Sigmoid colon (tissue), 7 donors: ENCODE data around the gene SSTR5. TPM values are rescaled to one million over a fixed set of nuclear protein-coding genes. Genes with fewer than 3 reads are reported as not detected.

ENCODE experiments used
- DNase-seq: peaks from one replicate; pipeline ENCODE4 v3.0.0-alpha.2; 2019
- H3K27ac ChIP-seq, 4 donors: fragments of 200-600 bp; sonication (generic); one replicate each; pipeline ENCODE4 v1.5.1; 2016 to 2019; ENCODE audit warnings: mild to moderate bottlenecking in 1 of 4
- H3K27me3 ChIP-seq, 3 donors: fragments of 200-600 bp; sonication (generic); one replicate each; pipeline ENCODE4 v1.5.1; 2019; ENCODE audit warnings: mild to moderate bottlenecking in 1 of 3
- H3K36me3 ChIP-seq, 4 donors: fragments of 200-600 bp; sonication (generic); one replicate each; pipeline ENCODE4 v1.5.1; 2016 to 2019
- H3K4me1 ChIP-seq, 4 donors: fragments of 200-600 bp; sonication (generic); one replicate each; pipeline ENCODE4 v1.5.1; 2017 to 2019
- H3K4me3 ChIP-seq, 4 donors: fragments of 200-600 bp; sonication (generic); one replicate each; pipeline ENCODE4 v1.5.1; 2017 to 2019; ENCODE audit warnings: mild to moderate bottlenecking in 2 of 4, moderate library complexity in 1 of 4
- H3K9me3 ChIP-seq, 4 donors: fragments of 200-600 bp in 3 of 4; sonication (generic) in 3 of 4; one replicate each; pipeline versions ENCODE4 v1.5.1 to v1.6.1; 2013 to 2019
- CTCF ChIP-seq, 4 experiments: fragments of 450-650 bp in 3 of 4; fragments of 200-600 bp in 1 of 4; IDR thresholded peaks; one replicate each; pipeline ENCODE4 v1.5.1; 2016 to 2019; ENCODE audit warnings: antibody characterized with exemption in 4 of 4, mild to moderate bottlenecking in 3 of 4, moderate library complexity in 2 of 4
- EP300 ChIP-seq, 4 donors: sonication (generic); formaldehyde crosslinking; IDR thresholded peaks; one replicate each; pipeline ENCODE4 v1.6.1; 2017; ENCODE audit warnings: antibody characterized with exemption in 4 of 4
- POLR2A ChIP-seq, 2 donors: fragments of 450-650 bp; IDR thresholded peaks; one replicate each; pipeline ENCODE4 v1.6.1; 2016; ENCODE audit warnings: antibody characterized with exemption in 2 of 2, mild to moderate bottlenecking in 2 of 2, moderate library complexity in 2 of 2
- POLR2AphosphoS5 ChIP-seq, 4 donors: sonication (generic); formaldehyde crosslinking; IDR thresholded peaks; one replicate each; pipeline ENCODE4 v1.6.1; 2017; ENCODE audit warnings: antibody characterized with exemption in 4 of 4
- WGBS, 2 donors: extraction: QIAGEN DNeasy Blood & Tissue Kit; methylation state at CpG; one replicate each; pipeline ENCODE4 v1.1.7; 2013; 5-methylcytosine and 5-hydroxymethylcytosine counted together
- intact Hi-C: fragments of 100-400 bp; cut with DNase I; formaldehyde crosslinking; loops from one replicate; pipeline ENCODE4 v1.15.1; 2023
- polyA plus RNA-seq, 3 donors: library from polyadenylated mRNA; stranded (reverse); fragments of 200-250 nt; gene quantifications; one replicate each; pipeline ENCODE4 v1.2.3, GENCODE V29; 2013
- total RNA-seq, 4 donors: library from RNA; depleted of rRNA; stranded (reverse); fragments of >200 nt; gene quantifications; one replicate each; pipeline ENCODE4 v1.1.0, GENCODE V29; 2016
- donor health status: healthy with polysubstance abuse.
- donor health status: Bipolar disorder and iron deficiency.
- donor health status: healthy.

Gene SSTR5
- total and polyA plus RNA-seq, 7 donors: 0.04 TPM; not detected in 6

GRCh38 chr16:1063728-1064127 is 8.8 kb upstream of the SSTR5 start:
- WGBS, 2 donors: 72 to 77% methylated on average over 21 of the region's 21 CpGs
- Histone ChIP-seq H3K36me3 (no peaks in the 10 kb centered on the region), H3K27ac (no peak overlapping the region), H3K4me1 (no peaks in the 10 kb centered on the region), H3K4me3 (no peak overlapping the region), H3K27me3 (peaks cover 0 to 62% (median 44%) of the 10 kb centered on the region in 3 donors), H3K9me3 (no peaks in the 10 kb centered on the region)
- intact Hi-C loops: no loop called here
- TF ChIP-seq CTCF (IDR thresholded peaks at IDR 0.05) (no peak), EP300 (IDR thresholded peaks at IDR 0.05) (no peak), POLR2AphosphoS5 (IDR thresholded peaks at IDR 0.05) (no peak), POLR2A (IDR thresholded peaks at IDR 0.05) (no peak)
- DNase-seq: no peak

GRCh38 chr16:1065469-1066128 is 6.9 kb upstream of the SSTR5 start:
- Histone ChIP-seq H3K27me3 (peaks cover 9 to 81% (median 63%) of the 10 kb centered on the region in 3 donors), H3K27ac (no peak overlapping the region), H3K36me3 (no peaks in the 10 kb centered on the region), H3K4me1 (no peaks in the 10 kb centered on the region), H3K9me3 (no peaks in the 10 kb centered on the region), H3K4me3 (no peak overlapping the region)
- TF ChIP-seq EP300 (IDR thresholded peaks at IDR 0.05): no peak
- no peak for TF ChIP-seq CTCF (IDR thresholded peaks at IDR 0.05)
- TF ChIP-seq POLR2AphosphoS5 (IDR thresholded peaks at IDR 0.05): no peak
- no peak for TF ChIP-seq POLR2A (IDR thresholded peaks at IDR 0.05)
- 34 to 54% methylated on average over 55 of the region's 55 CpGs for WGBS, 2 donors
- DNase-seq: no peak
- intact Hi-C loops: no loop called here

- WGBS, 2 donors: 36 to 65% methylated on average over 24 of the region's 24 CpGs
Measured at GRCh38 chr16:1066584-1067172, 5.9 kb upstream of the SSTR5 start.

GRCh38 chr16:1067629-1068028 is 4.9 kb upstream of the SSTR5 start:
- 59 to 64% methylated on average over 15 of the region's 15 CpGs for WGBS, 2 donors
- DNase-seq: no peak
- Histone ChIP-seq H3K9me3 (no peaks in the 10 kb centered on the region), H3K4me1 (no peaks in the 10 kb centered on the region), H3K27me3 (peaks cover 24 to 97% (median 83%) of the 10 kb centered on the region in 3 donors), H3K27ac (no peak overlapping the region), H3K4me3 (no peak overlapping the region), H3K36me3 (no peaks in the 10 kb centered on the region)
- intact Hi-C loops: no loop called here
- TF ChIP-seq EP300 (IDR thresholded peaks at IDR 0.05) (no peak), CTCF (IDR thresholded peaks at IDR 0.05) (no peak), POLR2AphosphoS5 (IDR thresholded peaks at IDR 0.05) (no peak), POLR2A (IDR thresholded peaks at IDR 0.05) (no peak)

More at GRCh38 chr16:1066584-1067172, 5.9 kb upstream of the SSTR5 start:
- TF ChIP-seq POLR2A (IDR thresholded peaks at IDR 0.05) (no peak), EP300 (IDR thresholded peaks at IDR 0.05) (no peak), CTCF (IDR thresholded peaks at IDR 0.05) (no peak), POLR2AphosphoS5 (IDR thresholded peaks at IDR 0.05) (no peak)
- no peak for DNase-seq
- Histone ChIP-seq H3K27me3 (peaks cover 16 to 91% (median 74%) of the 10 kb centered on the region in 3 donors), H3K4me1 (no peaks in the 10 kb centered on the region), H3K27ac (no peak overlapping the region), H3K36me3 (no peaks in the 10 kb centered on the region), H3K9me3 (no peaks in the 10 kb centered on the region), H3K4me3 (no peak overlapping the region)
- intact Hi-C loops: no loop called here
